HL-60 (cell line): ENCODE data around the gene APC2.

ENCODE experiments used
- DNase-seq, 2 experiments: peaks; one replicate each; pipeline ENCODE4 v3.0.0-alpha.2; 2010 to 2020; ENCODE audit warnings: low read depth in 1 of 2, low spot score in 1 of 2
- H3K27ac ChIP-seq: fragments of 250-450 bp; sonication (Bioruptor Pico); replicated peaks from 2 replicates; pipeline ENCODE4 v1.5.1; 2020; ENCODE audit warnings: mild to moderate bottlenecking, moderate library complexity
- H3K27me3 ChIP-seq: fragments of 250-450 bp; sonication (Bioruptor Pico); 2 replicates; pipeline ENCODE4 v1.5.1; 2021; ENCODE audit warnings: mild to moderate bottlenecking, moderate library complexity; ENCODE audit not compliant: insufficient read depth, poor library complexity, severe bottlenecking
- H3K4me3 ChIP-seq: replicated peaks from 2 replicates; pipeline ENCODE4 v1.5.1; 2011; ENCODE audit warnings: mild to moderate bottlenecking, control low read depth, low read length; ENCODE audit not compliant: insufficient read depth
- CTCF ChIP-seq: IDR thresholded peaks from one replicate; pipeline ENCODE4 v1.5.1; 2011; ENCODE audit warnings: low read length, control low read depth, inconsistent platforms; ENCODE audit not compliant: insufficient read depth
- GABPA ChIP-seq: IDR thresholded peaks from 2 replicates; pipeline ENCODE4 v1.6.1; 2012; ENCODE audit warnings: low read depth
- POLR2AphosphoS5 ChIP-seq: IDR thresholded peaks from 2 replicates; pipeline ENCODE4 v1.6.1; 2012; ENCODE audit warnings: low read depth
- SPI1 ChIP-seq: IDR thresholded peaks from 2 replicates; pipeline ENCODE4 v1.6.1; 2012; ENCODE audit warnings: low read depth, mild to moderate bottlenecking, borderline replicate concordance
- TF ChIP-seq, protein P1 (sequence below): IDR thresholded peaks from 2 replicates; pipeline ENCODE4 v1.6.1; 2012; ENCODE audit warnings: low read depth; ENCODE audit not compliant: insufficient replicate concordance

APC2 gene

DNA sequence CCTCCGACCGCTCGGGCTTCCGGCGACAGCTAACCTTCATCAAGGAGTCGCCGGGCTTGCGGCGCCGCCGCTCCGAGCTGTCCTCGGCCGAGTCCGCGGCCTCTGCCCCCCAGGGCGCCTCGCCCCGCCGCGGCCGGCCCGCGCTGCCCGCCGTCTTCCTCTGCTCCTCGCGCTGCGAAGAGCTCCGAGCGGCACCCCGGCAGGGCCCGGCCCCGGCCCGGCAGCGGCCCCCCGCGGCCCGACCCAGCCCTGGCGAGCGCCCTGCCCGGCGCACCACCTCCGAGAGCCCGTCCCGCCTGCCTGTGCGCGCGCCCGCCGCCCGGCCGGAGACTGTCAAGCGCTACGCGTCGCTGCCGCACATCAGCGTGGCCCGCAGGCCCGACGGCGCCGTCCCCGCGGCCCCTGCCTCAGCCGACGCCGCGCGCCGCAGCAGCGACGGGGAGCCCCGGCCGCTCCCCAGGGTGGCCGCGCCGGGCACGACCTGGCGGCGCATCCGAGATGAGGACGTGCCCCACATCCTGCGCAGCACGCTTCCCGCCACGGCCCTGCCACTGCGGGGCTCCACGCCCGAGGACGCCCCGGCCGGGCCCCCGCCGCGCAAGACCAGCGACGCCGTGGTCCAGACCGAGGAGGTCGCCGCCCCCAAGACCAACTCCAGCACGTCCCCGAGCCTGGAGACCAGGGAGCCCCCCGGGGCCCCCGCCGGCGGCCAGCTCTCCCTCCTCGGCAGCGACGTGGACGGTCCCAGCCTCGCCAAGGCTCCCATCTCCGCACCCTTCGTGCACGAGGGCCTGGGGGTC is 19.5 kb downstream of the APC2 start:
- TF ChIP-seq CTCF (no peak), GABPA (no peak), SPI1 (no peak), POLR2AphosphoS5 (no peak)
- TF ChIP-seq, protein P1, sequence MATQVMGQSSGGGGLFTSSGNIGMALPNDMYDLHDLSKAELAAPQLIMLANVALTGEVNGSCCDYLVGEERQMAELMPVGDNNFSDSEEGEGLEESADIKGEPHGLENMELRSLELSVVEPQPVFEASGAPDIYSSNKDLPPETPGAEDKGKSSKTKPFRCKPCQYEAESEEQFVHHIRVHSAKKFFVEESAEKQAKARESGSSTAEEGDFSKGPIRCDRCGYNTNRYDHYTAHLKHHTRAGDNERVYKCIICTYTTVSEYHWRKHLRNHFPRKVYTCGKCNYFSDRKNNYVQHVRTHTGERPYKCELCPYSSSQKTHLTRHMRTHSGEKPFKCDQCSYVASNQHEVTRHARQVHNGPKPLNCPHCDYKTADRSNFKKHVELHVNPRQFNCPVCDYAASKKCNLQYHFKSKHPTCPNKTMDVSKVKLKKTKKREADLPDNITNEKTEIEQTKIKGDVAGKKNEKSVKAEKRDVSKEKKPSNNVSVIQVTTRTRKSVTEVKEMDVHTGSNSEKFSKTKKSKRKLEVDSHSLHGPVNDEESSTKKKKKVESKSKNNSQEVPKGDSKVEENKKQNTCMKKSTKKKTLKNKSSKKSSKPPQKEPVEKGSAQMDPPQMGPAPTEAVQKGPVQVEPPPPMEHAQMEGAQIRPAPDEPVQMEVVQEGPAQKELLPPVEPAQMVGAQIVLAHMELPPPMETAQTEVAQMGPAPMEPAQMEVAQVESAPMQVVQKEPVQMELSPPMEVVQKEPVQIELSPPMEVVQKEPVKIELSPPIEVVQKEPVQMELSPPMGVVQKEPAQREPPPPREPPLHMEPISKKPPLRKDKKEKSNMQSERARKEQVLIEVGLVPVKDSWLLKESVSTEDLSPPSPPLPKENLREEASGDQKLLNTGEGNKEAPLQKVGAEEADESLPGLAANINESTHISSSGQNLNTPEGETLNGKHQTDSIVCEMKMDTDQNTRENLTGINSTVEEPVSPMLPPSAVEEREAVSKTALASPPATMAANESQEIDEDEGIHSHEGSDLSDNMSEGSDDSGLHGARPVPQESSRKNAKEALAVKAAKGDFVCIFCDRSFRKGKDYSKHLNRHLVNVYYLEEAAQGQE: no peak
- Histone ChIP-seq H3K27ac (no peak overlapping the region), H3K27me3 (peaks cover 48% of the 10 kb centered on the region), H3K4me3 (no peak overlapping the region)
- no peak for DNase-seq

DNA sequence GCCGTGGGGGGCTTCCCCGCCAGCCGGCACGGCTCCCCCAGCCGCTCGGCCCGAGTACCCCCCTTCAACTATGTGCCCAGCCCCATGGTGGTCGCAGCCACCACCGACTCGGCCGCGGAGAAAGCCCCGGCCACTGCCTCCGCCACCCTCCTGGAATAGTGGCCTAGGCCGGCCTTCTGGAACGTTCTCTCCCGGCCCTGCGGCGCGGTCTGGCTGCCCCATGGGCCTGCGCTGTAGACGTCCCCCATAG is 20.1 kb downstream of the APC2 start:
- Histone ChIP-seq H3K27ac (no peak overlapping the region), H3K4me3 (no peak overlapping the region), H3K27me3 (peaks cover 48% of the 10 kb centered on the region)
- TF ChIP-seq GABPA (no peak), CTCF (no peak), SPI1 (no peak), POLR2AphosphoS5 (no peak)
- TF ChIP-seq, protein P1: no peak
- no peak for DNase-seq

DNA sequence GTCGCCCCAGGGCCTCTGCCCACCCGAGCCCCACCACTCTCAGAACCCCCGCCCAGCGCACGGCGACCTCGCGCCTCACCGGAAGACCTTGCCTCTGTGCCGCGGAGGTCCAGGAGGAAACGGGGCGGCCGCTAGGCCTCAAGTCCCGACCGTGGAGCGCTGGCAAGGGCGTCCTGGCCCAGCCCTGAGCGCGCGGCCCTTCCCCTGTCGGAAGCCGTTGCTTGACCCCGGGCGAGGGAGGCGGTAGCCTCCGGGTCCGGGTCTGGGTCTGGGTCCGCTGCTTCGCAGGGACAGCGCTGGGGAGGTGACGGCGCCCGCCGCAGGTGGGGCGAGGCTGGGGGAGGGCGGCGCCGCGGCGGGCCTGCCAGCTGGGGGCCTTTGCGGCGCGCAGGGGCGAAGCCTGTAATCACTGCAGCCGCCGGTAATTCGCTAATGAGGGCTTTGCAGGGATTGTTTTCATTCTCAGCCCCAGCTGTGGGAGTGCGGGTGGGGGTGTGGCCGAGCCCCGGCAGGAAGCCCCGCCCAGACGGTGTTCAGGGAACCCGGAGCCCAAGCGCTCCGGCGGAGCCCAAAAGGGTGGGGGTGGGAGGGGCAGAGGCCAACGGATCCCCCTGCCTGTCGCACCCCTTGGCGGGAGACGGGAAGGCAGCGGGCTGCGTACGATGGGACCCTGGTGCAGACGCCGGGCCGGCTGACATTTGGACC is 20.5 kb downstream of the APC2 start:
- no peak overlapping the region for H3K27ac ChIP-seq
- DNase-seq: no peak
- H3K4me3 ChIP-seq: no peak overlapping the region
- H3K27me3 ChIP-seq: peaks cover 48% of the 10 kb centered on the region
- no peak for TF ChIP-seq POLR2AphosphoS5
- TF ChIP-seq SPI1: no peak
- TF ChIP-seq, protein P1: no peak
- no peak for TF ChIP-seq GABPA
- TF ChIP-seq CTCF: no peak
